Measurements from ENCODE around the gene BMP3. TPM values are rescaled to one million over a fixed set of nuclear protein-coding genes. Genes with fewer than 3 reads are reported as not detected.
A peak's percentile ranks its signal among the peaks of the same experiment; 100 is the strongest.

BMP3 gene, protein sequence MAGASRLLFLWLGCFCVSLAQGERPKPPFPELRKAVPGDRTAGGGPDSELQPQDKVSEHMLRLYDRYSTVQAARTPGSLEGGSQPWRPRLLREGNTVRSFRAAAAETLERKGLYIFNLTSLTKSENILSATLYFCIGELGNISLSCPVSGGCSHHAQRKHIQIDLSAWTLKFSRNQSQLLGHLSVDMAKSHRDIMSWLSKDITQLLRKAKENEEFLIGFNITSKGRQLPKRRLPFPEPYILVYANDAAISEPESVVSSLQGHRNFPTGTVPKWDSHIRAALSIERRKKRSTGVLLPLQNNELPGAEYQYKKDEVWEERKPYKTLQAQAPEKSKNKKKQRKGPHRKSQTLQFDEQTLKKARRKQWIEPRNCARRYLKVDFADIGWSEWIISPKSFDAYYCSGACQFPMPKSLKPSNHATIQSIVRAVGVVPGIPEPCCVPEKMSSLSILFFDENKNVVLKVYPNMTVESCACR
- polyA plus RNA-seq (2013, experiment 1 of 2): not detected
- not detected for polyA plus RNA-seq (2013, experiment 2 of 2)

DNA sequence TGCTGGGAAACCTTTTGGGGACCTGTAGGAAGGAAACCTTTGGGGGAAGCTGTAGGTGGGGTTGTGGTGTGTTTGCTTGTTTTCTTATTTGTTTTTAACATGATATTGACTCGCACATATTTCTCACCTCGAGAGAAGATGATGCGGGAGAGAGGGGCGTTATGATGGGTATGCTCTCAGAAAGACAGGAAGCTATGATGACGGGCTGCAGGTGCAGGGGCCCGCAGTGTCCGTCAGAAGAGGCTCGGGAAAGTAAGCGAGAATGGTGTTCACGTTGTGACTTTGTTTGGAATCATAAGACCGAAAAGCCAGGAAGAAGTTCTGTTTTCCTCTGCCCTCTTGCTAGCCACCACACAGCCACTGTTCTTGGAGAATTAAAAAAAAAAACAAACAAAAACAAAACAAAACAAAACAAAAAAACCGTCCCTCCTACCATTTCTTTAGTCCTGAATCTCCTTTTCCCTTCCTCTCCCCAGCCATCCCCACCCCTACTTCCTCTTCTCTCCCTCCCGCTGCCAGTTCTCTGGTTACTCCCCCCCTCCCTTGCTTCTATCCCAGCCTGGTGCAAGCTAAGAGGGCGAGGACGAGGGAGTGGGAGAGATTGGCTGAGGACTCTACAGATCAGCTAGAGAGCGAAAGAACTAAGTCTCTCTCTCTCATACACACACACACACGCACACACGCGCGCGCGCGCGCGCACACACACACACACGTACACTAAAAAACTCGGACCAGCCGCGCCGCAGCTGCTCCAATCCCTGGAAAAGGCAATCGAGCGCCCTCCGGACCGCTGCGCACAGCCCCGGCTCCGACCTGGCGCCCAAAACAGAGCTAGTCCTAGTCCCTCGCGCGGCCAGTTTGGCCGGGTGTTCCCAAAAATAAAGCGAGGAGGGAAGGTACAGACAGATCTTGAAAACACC, at the start of gene BMP3:
BMP3 (plus strand) TSS at position 648 of the 920 bp plus-strand sequence. CDS start 577 bp downstream, outside the sequence.
- DNase-seq: peak; percentile 14
- WGBS: 8% methylated on average over 40 of the region's 43 CpGs

GRCh38 chr4:80986011-80986410, 44.5 kb upstream of the BMP3 start:
- Histone ChIP-seq H3K27ac (ENCODE audit: low read length, poor library complexity, severe bottlenecking) (no peak overlapping the region), H3K4me3 (ENCODE audit: insufficient read depth in 1 of 2, low read depth in 1 of 2, low read length in 2 of 2) (no peak overlapping the region), H2AFZ (ENCODE audit: low read depth, low read length) (no peak overlapping the region), H3K9ac (ENCODE audit: low read length) (no peak overlapping the region), H4K91ac (ENCODE audit: low read length) (no peak overlapping the region), H3K36me3 (ENCODE audit: control insufficient read depth in 1 of 2, insufficient read depth in 2 of 2, low read depth in 1 of 2, low read length in 2 of 2) (no peaks in the 10 kb centered on the region), H3K18ac (ENCODE audit: low read depth in 1 of 2, low read length in 2 of 2) (no peak overlapping the region), H3K27me3 (ENCODE audit: control insufficient read depth in 1 of 2, insufficient read depth in 1 of 2, low read length in 2 of 2) (no peaks in the 10 kb centered on the region), H3K79me1 (replicated peaks; ENCODE audit: low read length, poor library complexity, severe bottlenecking) (no peaks in the 10 kb centered on the region), H3K4ac (ENCODE audit: low read depth in 1 of 2, low read length in 2 of 2) (no peak overlapping the region), H2BK5ac (ENCODE audit: low read depth, low read length, poor library complexity, severe bottlenecking) (no peak overlapping the region), H3K4me2 (ENCODE audit: low read length, poor library complexity, severe bottlenecking) (no peak overlapping the region), H3K23ac (ENCODE audit: low read length in 2 of 2) (no peak overlapping the region), H2AK5ac (ENCODE audit: low read length, severe bottlenecking) (no peak overlapping the region), H3K14ac (ENCODE audit: low read length in 2 of 2) (no peak overlapping the region), H2BK15ac (ENCODE audit: low read depth, poor library complexity, severe bottlenecking) (no peak overlapping the region), H3K9me3 (ENCODE audit: control insufficient read depth, low read length) (no peaks in the 10 kb centered on the region), H4K8ac (ENCODE audit: low read length) (no peak overlapping the region), H3K4me1 (ENCODE audit: control insufficient read depth, insufficient read depth, low read depth, low read length) (no peaks in the 10 kb centered on the region), H2BK120ac (ENCODE audit: low read depth, low read length) (no peak overlapping the region), H2BK12ac (ENCODE audit: low read length in 2 of 2) (no peak overlapping the region)
- no peak for DNase-seq

More for the DNA sequence above, at the start of gene BMP3:
- Histone ChIP-seq H3K4ac (ENCODE audit: low read depth in 1 of 2, low read length in 2 of 2) (no peak within 1 kb of the TSS), H3K9ac (ENCODE audit: low read length) (peak within 1 kb of the TSS; percentile 18), H4K8ac (ENCODE audit: low read length) (no peak within 1 kb of the TSS), H3K23ac (ENCODE audit: low read length in 2 of 2) (no peak within 1 kb of the TSS), H3K18ac (ENCODE audit: low read depth in 1 of 2, low read length in 2 of 2) (no peak within 1 kb of the TSS), H4K91ac (ENCODE audit: low read length) (no peak within 1 kb of the TSS), H2BK12ac (ENCODE audit: low read length in 2 of 2) (no peak within 1 kb of the TSS), H3K79me1 (replicated peaks; ENCODE audit: low read length, poor library complexity, severe bottlenecking) (no peaks in the 10 kb centered on the region), H3K9me3 (ENCODE audit: control insufficient read depth, low read length) (no peaks in the 10 kb centered on the region), H2BK120ac (ENCODE audit: low read depth, low read length) (no peak within 1 kb of the TSS), H3K36me3 (ENCODE audit: control insufficient read depth in 1 of 2, insufficient read depth in 2 of 2, low read depth in 1 of 2, low read length in 2 of 2) (no peaks in the 10 kb centered on the region), H3K4me2 (ENCODE audit: low read length, poor library complexity, severe bottlenecking) (peak within 1 kb of the TSS; percentile 78), H3K4me3 (ENCODE audit: insufficient read depth in 1 of 2, low read depth in 1 of 2, low read length in 2 of 2) (peak within 1 kb of the TSS; percentile 62 to 75), H2BK5ac (ENCODE audit: low read depth, low read length, poor library complexity, severe bottlenecking) (no peak within 1 kb of the TSS), H3K27ac (ENCODE audit: low read length, poor library complexity, severe bottlenecking) (no peak within 1 kb of the TSS), H3K4me1 (ENCODE audit: control insufficient read depth, insufficient read depth, low read depth, low read length) (peaks cover 10% of the 10 kb centered on the region), H3K27me3 (ENCODE audit: control insufficient read depth in 1 of 2, insufficient read depth in 1 of 2, low read length in 2 of 2) (peaks cover 24 to 89% of the 10 kb centered on the region in 2 experiments), H2BK15ac (ENCODE audit: low read depth, poor library complexity, severe bottlenecking) (no peak within 1 kb of the TSS), H2AK5ac (ENCODE audit: low read length, severe bottlenecking) (no peak within 1 kb of the TSS), H2AFZ (ENCODE audit: low read depth, low read length) (no peak within 1 kb of the TSS), H3K14ac (ENCODE audit: low read length in 2 of 2) (no peak within 1 kb of the TSS)

- no peak overlapping the region for H3K4ac ChIP-seq (ENCODE audit: low read depth in 1 of 2, low read length in 2 of 2)
- WGBS: 7% methylated on average over 2 of the region's 2 CpGs
- no peak overlapping the region for H3K4me2 ChIP-seq (ENCODE audit: low read length, poor library complexity, severe bottlenecking)
Observed at GRCh38 chr4:80989921-80990544, 40.5 kb upstream of the BMP3 start.

More at GRCh38 chr4:80989921-80990544, 40.5 kb upstream of the BMP3 start:
- H4K8ac ChIP-seq (ENCODE audit: low read length): no peak overlapping the region
- no peaks in the 10 kb centered on the region for H3K36me3 ChIP-seq (ENCODE audit: control insufficient read depth in 1 of 2, insufficient read depth in 2 of 2, low read depth in 1 of 2, low read length in 2 of 2)
- no peak overlapping the region for H2AK5ac ChIP-seq (ENCODE audit: low read length, severe bottlenecking)
- peak; percentile 64 for DNase-seq
- H2BK120ac ChIP-seq (ENCODE audit: low read depth, low read length): no peak overlapping the region
- H3K18ac ChIP-seq (ENCODE audit: low read depth in 1 of 2, low read length in 2 of 2): no peak overlapping the region
- H2BK15ac ChIP-seq (ENCODE audit: low read depth, poor library complexity, severe bottlenecking): no peak overlapping the region
- no peak overlapping the region for H3K9ac ChIP-seq (ENCODE audit: low read length)
- no peak overlapping the region for H3K27ac ChIP-seq (ENCODE audit: low read length, poor library complexity, severe bottlenecking)
- H4K91ac ChIP-seq (ENCODE audit: low read length): no peak overlapping the region
- H2BK5ac ChIP-seq (ENCODE audit: low read depth, low read length, poor library complexity, severe bottlenecking): no peak overlapping the region
- H3K4me3 ChIP-seq (ENCODE audit: insufficient read depth in 1 of 2, low read depth in 1 of 2, low read length in 2 of 2): no peak overlapping the region
- no peaks in the 10 kb centered on the region for H3K27me3 ChIP-seq (ENCODE audit: control insufficient read depth in 1 of 2, insufficient read depth in 1 of 2, low read length in 2 of 2)
- H2AFZ ChIP-seq (ENCODE audit: low read depth, low read length): no peak overlapping the region
- H3K4me1 ChIP-seq (ENCODE audit: control insufficient read depth, insufficient read depth, low read depth, low read length): no peaks in the 10 kb centered on the region
- no peak overlapping the region for H3K14ac ChIP-seq (ENCODE audit: low read length in 2 of 2)
- no peak overlapping the region for H2BK12ac ChIP-seq (ENCODE audit: low read length in 2 of 2)
- H3K79me1 ChIP-seq (replicated peaks; ENCODE audit: low read length, poor library complexity, severe bottlenecking): no peaks in the 10 kb centered on the region
- H3K9me3 ChIP-seq (ENCODE audit: control insufficient read depth, low read length): peaks cover 3% of the 10 kb centered on the region
- H3K23ac ChIP-seq (ENCODE audit: low read length in 2 of 2): no peak overlapping the region
